AG04449 (cell line): ENCODE results near the gene OR51I1.

Source experiments
- CTCF ChIA-PET: fragments of 350-600 bp; formaldehyde crosslinking; extraction: SDS; loops from one replicate; lab custom pipeline; 2021; ENCODE audit warnings: antibody characterized with exemption; lab: Yijun Ruan, JAX
- POLR2A ChIA-PET: fragments of 400-600, 350-600 bp; formaldehyde crosslinking; extraction: SDS; loops from one replicate; lab custom pipeline; 2020; ENCODE audit warnings: antibody characterized with exemption, inconsistent platforms; lab: Yijun Ruan, JAX
- DNase-seq: peaks from one replicate; pipeline ENCODE4 v3.0.0-alpha.2; 2010; ENCODE audit warnings: low read depth, low spot score
- H3K4me3 ChIP-seq: 2 replicates; pipeline ENCODE4 v1.5.1; 2011; ENCODE audit warnings: low read depth, mild to moderate bottlenecking, control low read depth, low read length
- CTCF ChIP-seq: IDR thresholded peaks from one replicate; pipeline ENCODE4 v1.5.1; 2011; ENCODE audit warnings: mild to moderate bottlenecking, moderate library complexity, low read length, control low read depth, inconsistent platforms; ENCODE audit not compliant: insufficient read depth; ENCODE audit errors: missing control alignments

Gene OR51I1

DNA sequence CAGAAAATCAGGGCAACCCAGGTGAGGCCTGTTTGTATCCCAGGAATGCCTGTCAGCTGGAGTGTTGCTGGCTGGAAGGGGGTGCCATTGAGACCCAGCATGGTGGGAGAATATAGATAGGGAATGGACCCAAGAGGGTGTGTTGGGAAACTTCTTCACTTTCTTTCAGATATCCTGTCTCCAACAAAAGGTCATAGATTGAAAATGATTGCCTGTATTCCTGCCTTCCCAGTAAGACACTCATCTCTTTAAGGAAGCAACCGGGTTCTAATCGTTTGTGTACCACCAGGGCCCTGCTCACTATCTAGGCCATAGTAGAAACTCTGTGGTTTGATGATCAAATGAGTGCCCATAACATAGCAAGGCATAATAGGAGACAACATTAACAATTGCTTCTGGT lies at the start of gene OR51I1:
OR51I1 (minus strand) TSS at position 101 of the 400 bp plus-strand sequence; CDS start at position 101, 0 bp downstream.
- no peak for DNase-seq
- ChIA-PET CTCF (no interaction called here), POLR2A (no interaction called here)
- H3K4me3 ChIP-seq: no peak within 1 kb of the TSS
- TF ChIP-seq CTCF: no peak

- no peak overlapping the region for H3K4me3 ChIP-seq
- ChIA-PET POLR2A (no interaction called here), CTCF (interaction anchor here (1.4 kb wide), 1 partner anchor 14 kb away, joined by 5 read pairs; no protein-coding TSS in a partner anchor)
- peak; percentile 7 for DNase-seq
- no peak for TF ChIP-seq CTCF
Observed at GRCh38 chr11:5489576-5490357, 48.5 kb upstream of the OR51I1 start.

DNA sequence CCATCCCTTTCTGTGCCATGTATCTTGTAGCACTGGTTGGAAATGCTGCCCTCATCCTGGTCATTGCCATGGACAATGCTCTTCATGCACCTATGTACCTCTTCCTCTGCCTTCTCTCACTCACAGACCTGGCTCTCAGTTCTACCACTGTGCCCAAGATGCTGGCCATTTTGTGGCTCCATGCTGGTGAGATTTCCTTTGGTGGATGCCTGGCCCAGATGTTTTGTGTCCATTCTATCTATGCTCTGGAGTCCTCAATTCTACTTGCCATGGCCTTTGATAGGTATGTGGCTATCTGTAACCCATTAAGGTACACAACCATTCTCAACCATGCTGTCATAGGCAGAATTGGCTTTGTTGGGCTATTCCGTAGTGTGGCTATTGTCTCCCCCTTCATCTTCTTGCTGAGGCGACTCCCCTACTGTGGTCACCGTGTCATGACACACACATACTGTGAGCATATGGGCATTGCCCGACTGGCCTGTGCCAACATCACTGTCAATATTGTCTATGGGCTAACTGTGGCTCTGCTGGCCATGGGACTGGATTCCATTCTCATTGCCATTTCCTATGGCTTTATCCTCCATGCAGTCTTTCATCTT lies 47.6 kb upstream of the OR51I1 start:
- ChIA-PET POLR2A (no interaction called here), CTCF (interaction anchor here (1.4 kb wide), 1 partner anchor 13 kb away, joined by 5 read pairs; no protein-coding TSS in a partner anchor)
- H3K4me3 ChIP-seq: no peak overlapping the region
- DNase-seq: no peak
- no peak for TF ChIP-seq CTCF

- no peak for DNase-seq
- ChIA-PET CTCF (no interaction called here), POLR2A (no interaction called here)
- no peak for TF ChIP-seq CTCF
- no peak within 1 kb of the TSS for H3K4me3 ChIP-seq
Observed at GRCh38 chr11:5488385-5488784, 47.1 kb upstream of the OR51I1 start, which contains the start of gene OR52D1. Gene OR52D1, plus strand, starts transcription at chr11:5488685. Its CDS starts 22 bp downstream, at chr11:5488707.

- ChIA-PET POLR2A (no interaction called here), CTCF (interaction anchor here (1.7 kb wide), 1 partner anchor 10 kb away, joined by 11 read pairs; no protein-coding TSS in a partner anchor)
- DNase-seq: no peak
- H3K4me3 ChIP-seq: no peak overlapping the region
- TF ChIP-seq CTCF: no peak
Observed at GRCh38 chr11:5486421-5486820, 45.1 kb upstream of the OR51I1 start.

- ChIA-PET CTCF (interaction anchor here (1.7 kb wide), 1 partner anchor 9 kb away, joined by 11 read pairs; no protein-coding TSS in a partner anchor), POLR2A (no interaction called here)
- TF ChIP-seq CTCF: no peak
- H3K4me3 ChIP-seq: no peak overlapping the region
- DNase-seq: no peak
Observed at GRCh38 chr11:5486003-5486402, 44.7 kb upstream of the OR51I1 start.
